ENCODE measurements around the gene PKM. TPM values are rescaled to one million over a fixed set of nuclear protein-coding genes. Genes with fewer than 3 reads are reported as not detected.

The PKM gene
- total RNA-seq, 1 experiment from 2014 or later, result 1,026 TPM

DNA sequence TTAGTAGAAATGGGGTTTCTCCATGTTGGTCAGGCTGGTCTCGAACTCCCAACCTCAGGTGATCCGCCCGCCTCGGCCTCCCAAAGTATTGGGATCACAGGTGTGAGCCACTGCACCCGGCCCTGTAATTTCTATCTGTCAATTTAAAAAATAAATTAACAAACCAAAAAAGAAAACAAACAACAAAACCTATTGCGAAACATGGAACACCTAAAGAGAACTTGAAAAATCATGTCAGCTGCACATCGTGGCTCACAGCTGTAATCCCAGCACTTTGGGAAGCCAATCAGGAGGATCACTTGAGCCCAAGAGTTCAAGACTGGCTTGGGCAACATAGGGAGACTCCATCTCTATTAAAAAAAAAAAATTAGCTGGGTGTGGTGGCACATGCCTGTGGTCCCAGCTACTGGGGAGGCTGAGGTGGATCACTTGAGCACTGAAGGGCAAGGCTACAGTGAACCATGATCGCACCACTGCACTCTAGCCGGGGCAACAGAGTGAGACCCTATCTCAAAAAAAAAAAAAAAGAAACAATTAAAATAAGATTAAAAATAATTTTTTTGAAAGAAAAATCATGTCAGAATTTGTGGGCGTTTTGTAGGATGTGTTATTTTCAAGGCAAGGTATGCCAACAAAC is 21.8 kb upstream of the PKM start:
- H3K4me1 Mint-ChIP-seq, result no peaks in the 10 kb centered on the region; a peak in 1 of 4 replicates
- H3K9ac ChIP-seq (ENCODE audit: extremely low read depth, insufficient read length, low read length), result no peak overlapping the region
- H2AFZ ChIP-seq (ENCODE audit: low read length), result no peak overlapping the region
- H3K18ac ChIP-seq (ENCODE audit: insufficient read length, low read depth, low read length), result no peak overlapping the region
- no peak overlapping the region for H4K91ac ChIP-seq (ENCODE audit: insufficient read length, low read depth, low read length)
- no peak overlapping the region for H2BK15ac ChIP-seq (ENCODE audit: low read depth, low read length)
- H3T11ph ChIP-seq (ENCODE audit: low read length), result no peak overlapping the region
- no peaks in the 10 kb centered on the region for H3K9me3 Mint-ChIP-seq
- H2BK20ac ChIP-seq (ENCODE audit: low read depth, low read length, poor library complexity, severe bottlenecking), result no peak overlapping the region
- H2BK12ac ChIP-seq (ENCODE audit: insufficient read length, low read depth, low read length), result no peak overlapping the region
- H3K56ac ChIP-seq (ENCODE audit: insufficient read length, low read depth, low read length), result no peak overlapping the region
- H3K23ac ChIP-seq (ENCODE audit: insufficient read length, low read depth, low read length), result no peak overlapping the region
- H3K36me3 Mint-ChIP-seq (ENCODE audit: insufficient read depth in 1 of 3, low read depth in 3 of 3), result peaks cover 17 to 88% (median 78%) of the 10 kb centered on the region in 3 experiments
- H3K14ac ChIP-seq (ENCODE audit: insufficient read depth, low read length), result no peak overlapping the region
- TF ChIP-seq, protein P1, sequence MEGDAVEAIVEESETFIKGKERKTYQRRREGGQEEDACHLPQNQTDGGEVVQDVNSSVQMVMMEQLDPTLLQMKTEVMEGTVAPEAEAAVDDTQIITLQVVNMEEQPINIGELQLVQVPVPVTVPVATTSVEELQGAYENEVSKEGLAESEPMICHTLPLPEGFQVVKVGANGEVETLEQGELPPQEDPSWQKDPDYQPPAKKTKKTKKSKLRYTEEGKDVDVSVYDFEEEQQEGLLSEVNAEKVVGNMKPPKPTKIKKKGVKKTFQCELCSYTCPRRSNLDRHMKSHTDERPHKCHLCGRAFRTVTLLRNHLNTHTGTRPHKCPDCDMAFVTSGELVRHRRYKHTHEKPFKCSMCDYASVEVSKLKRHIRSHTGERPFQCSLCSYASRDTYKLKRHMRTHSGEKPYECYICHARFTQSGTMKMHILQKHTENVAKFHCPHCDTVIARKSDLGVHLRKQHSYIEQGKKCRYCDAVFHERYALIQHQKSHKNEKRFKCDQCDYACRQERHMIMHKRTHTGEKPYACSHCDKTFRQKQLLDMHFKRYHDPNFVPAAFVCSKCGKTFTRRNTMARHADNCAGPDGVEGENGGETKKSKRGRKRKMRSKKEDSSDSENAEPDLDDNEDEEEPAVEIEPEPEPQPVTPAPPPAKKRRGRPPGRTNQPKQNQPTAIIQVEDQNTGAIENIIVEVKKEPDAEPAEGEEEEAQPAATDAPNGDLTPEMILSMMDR (conservative IDR thresholded peaks at IDR 0.05), result no peak
- H3K9me3 ChIP-seq (ENCODE audit: control insufficient read depth, low read depth, low read length), result no peaks in the 10 kb centered on the region
- WGBS (ENCODE audit: extremely low coverage, insufficient read length, low lambda C conversion rate), result 100% methylated on average over 1 of the region's 10 CpGs
- H3K23me2 ChIP-seq (ENCODE audit: insufficient read length, low read depth, low read length, poor library complexity, severe bottlenecking), result no peaks in the 10 kb centered on the region
- no peak overlapping the region for H2AK5ac ChIP-seq (ENCODE audit: insufficient read length, low read length)
- no peak overlapping the region for H3K4ac ChIP-seq (ENCODE audit: low read depth, low read length)
- no peak for DNase-seq
- no peak overlapping the region for H3K27ac Mint-ChIP-seq
- no peak overlapping the region for H3K4me3 Mint-ChIP-seq
- no peaks in the 10 kb centered on the region; the same call in 1 of the 2 replicates for H3K27me3 ChIP-seq (ENCODE audit: insufficient read depth, low read length)
- peaks cover 1% of the 10 kb centered on the region for H3K27me3 Mint-ChIP-seq (ENCODE audit: low read depth)
- H4K20me1 ChIP-seq (ENCODE audit: control insufficient read depth, insufficient read depth, insufficient read length), result no peaks in the 10 kb centered on the region
- no peak overlapping the region for H3K27ac ChIP-seq (ENCODE audit: insufficient read length, low read depth, low read length)
- H3K4me1 ChIP-seq (ENCODE audit: insufficient read depth, low read length), result no peaks in the 10 kb centered on the region
- H3K79me1 ChIP-seq (ENCODE audit: insufficient read depth, low read depth, low read length, poor library complexity, severe bottlenecking), result no peaks in the 10 kb centered on the region
- no peaks in the 10 kb centered on the region for H3K79me2 ChIP-seq (ENCODE audit: insufficient read depth, low read length)
- H4K5ac ChIP-seq (ENCODE audit: insufficient read length, low read depth, low read length), result no peak overlapping the region
- H3K4me2 ChIP-seq (ENCODE audit: insufficient read depth, insufficient read length, low read length), result no peak overlapping the region
- no peak overlapping the region for H4K8ac ChIP-seq (replicated peaks; ENCODE audit: insufficient read length, low read depth, low read length)
- H2BK5ac ChIP-seq (ENCODE audit: insufficient read length, low read length), result no peak overlapping the region
- H2BK120ac ChIP-seq (ENCODE audit: low read depth, low read length, poor library complexity, severe bottlenecking), result no peak overlapping the region
